H9 (cell line): Measurements from ENCODE around the gene TGM2. TPM values are rescaled to one million over a fixed set of nuclear protein-coding genes. Genes with fewer than 3 reads are reported as not detected.

Experiments
- DNase-seq: peaks from one replicate; pipeline ENCODE4 v3.0.0-alpha.2; 2017
- H2AFZ ChIP-seq: one replicate; pipeline ENCODE4 v1.6.1; 2013; ENCODE audit warnings: mild to moderate bottlenecking, low read length, control low read depth, moderate library complexity
- H2AK5ac ChIP-seq: 2 replicates; pipeline ENCODE4 v1.6.1; 2013; ENCODE audit warnings: low read length, control low read depth, mixed read lengths; ENCODE audit not compliant: insufficient read length
- H2BK120ac ChIP-seq: one replicate; pipeline ENCODE4 v1.6.1; 2013; ENCODE audit warnings: low read depth, mild to moderate bottlenecking, low read length, control low read depth, inconsistent platforms; ENCODE audit not compliant: poor library complexity, severe bottlenecking
- H2BK12ac ChIP-seq: 2 replicates; pipeline ENCODE4 v1.6.1; 2013; ENCODE audit warnings: low read length, control low read depth, mixed read lengths, low read depth; ENCODE audit not compliant: insufficient read length
- H2BK15ac ChIP-seq: 2 replicates; pipeline ENCODE4 v1.6.1; 2013; ENCODE audit warnings: low read depth, low read length, control low read depth
- H2BK20ac ChIP-seq: one replicate; pipeline ENCODE4 v1.6.1; 2013; ENCODE audit warnings: low read depth, mild to moderate bottlenecking, low read length, control low read depth, inconsistent platforms; ENCODE audit not compliant: poor library complexity, severe bottlenecking
- H2BK5ac ChIP-seq: 2 replicates; pipeline ENCODE4 v1.6.1; 2013; ENCODE audit warnings: low read length, control low read depth, mixed read lengths; ENCODE audit not compliant: insufficient read length
- H3K14ac ChIP-seq: 2 replicates; pipeline ENCODE4 v1.6.1; 2013; ENCODE audit warnings: low read length, control low read depth; ENCODE audit not compliant: insufficient read depth
- H3K18ac ChIP-seq: 2 replicates; pipeline ENCODE4 v1.6.1; 2013; ENCODE audit warnings: low read depth, mild to moderate bottlenecking, mixed read lengths, low read length, control low read depth; ENCODE audit not compliant: insufficient read length
- H3K23ac ChIP-seq: 2 replicates; pipeline ENCODE4 v1.6.1; 2013; ENCODE audit warnings: low read length, control low read depth, mixed read lengths, low read depth; ENCODE audit not compliant: insufficient read length
- H3K23me2 ChIP-seq: 2 replicates; pipeline ENCODE4 v1.6.1; 2013; ENCODE audit warnings: low read depth, mild to moderate bottlenecking, mixed read lengths, low read length, control low read depth; ENCODE audit not compliant: insufficient read length, poor library complexity, severe bottlenecking
- H3K27ac ChIP-seq: 2 replicates; pipeline ENCODE4 v1.5.1; 2013; ENCODE audit warnings: low read length, control low read depth, mixed read lengths, low read depth; ENCODE audit not compliant: insufficient read length
- H3K27me3 ChIP-seq: 2 replicates; pipeline ENCODE4 v1.6.1; 2013; ENCODE audit warnings: low read length, control low read depth, inconsistent platforms; ENCODE audit not compliant: insufficient read depth
- H3K4ac ChIP-seq: 2 replicates; pipeline ENCODE4 v1.6.1; 2013; ENCODE audit warnings: low read depth, mild to moderate bottlenecking, control low read depth, inconsistent platforms, low read length, moderate library complexity
- H3K4me1 ChIP-seq: 2 replicates; pipeline ENCODE4 v1.6.1; 2013; ENCODE audit warnings: low read length, control low read depth, inconsistent platforms; ENCODE audit not compliant: insufficient read depth
- H3K4me2 ChIP-seq: 2 replicates; pipeline ENCODE4 v1.6.1; 2013; ENCODE audit warnings: low read length, control low read depth, mixed read lengths; ENCODE audit not compliant: insufficient read length, insufficient read depth
- H3K56ac ChIP-seq: 2 replicates; pipeline ENCODE4 v1.6.1; 2013; ENCODE audit warnings: low read depth, mild to moderate bottlenecking, mixed read lengths, low read length, control low read depth; ENCODE audit not compliant: insufficient read length
- H3K79me1 ChIP-seq: 2 replicates; pipeline ENCODE4 v1.6.1; 2013; ENCODE audit warnings: low read depth, mild to moderate bottlenecking, moderate library complexity, low read length, control low read depth, inconsistent platforms; ENCODE audit not compliant: insufficient read depth, poor library complexity, severe bottlenecking
- H3K79me2 ChIP-seq: 2 replicates; pipeline ENCODE4 v1.6.1; 2013; ENCODE audit warnings: low read length, control low read depth, inconsistent platforms; ENCODE audit not compliant: insufficient read depth
- H3K9ac ChIP-seq: 2 replicates; pipeline ENCODE4 v1.6.1; 2013; ENCODE audit warnings: low read length, control low read depth, mixed read lengths; ENCODE audit not compliant: insufficient read length; ENCODE audit errors: extremely low read depth
- H3K9me3 ChIP-seq: one replicate; pipeline ENCODE4 v1.6.1; 2013; ENCODE audit warnings: low read depth, low read length, inconsistent platforms; ENCODE audit not compliant: control insufficient read depth
- H3T11ph ChIP-seq: one replicate; pipeline ENCODE4 v1.6.1; 2013; ENCODE audit warnings: mild to moderate bottlenecking, low read length, control low read depth, inconsistent platforms
- H4K20me1 ChIP-seq: one replicate; pipeline ENCODE4 v1.6.1; 2013; ENCODE audit not compliant: control insufficient read depth, insufficient read length, insufficient read depth
- H4K5ac ChIP-seq: 2 replicates; pipeline ENCODE4 v1.6.1; 2013; ENCODE audit warnings: low read depth, mild to moderate bottlenecking, mixed read lengths, low read length, control low read depth; ENCODE audit not compliant: insufficient read length
- H4K8ac ChIP-seq: replicated peaks from 2 replicates; pipeline ENCODE4 v1.6.1; 2013; ENCODE audit warnings: low read length, control low read depth, mixed read lengths, low read depth; ENCODE audit not compliant: insufficient read length
- H4K91ac ChIP-seq: 2 replicates; pipeline ENCODE4 v1.6.1; 2013; ENCODE audit warnings: low read depth, mild to moderate bottlenecking, moderate library complexity, mixed read lengths, low read length, control low read depth; ENCODE audit not compliant: insufficient read length
- H3K27ac Mint-ChIP-seq, 3 experiments: 2 replicates in 2 of 3; 3 replicates in 1 of 3; pipeline ENCODE4 v1.8.0; 2020 to 2021; ENCODE audit warnings: mixed read lengths in 3 of 3, mild to moderate bottlenecking in 1 of 3, moderate library complexity in 1 of 3
- H3K27me3 Mint-ChIP-seq: 2 replicates; pipeline ENCODE4 v1.8.0; 2021; ENCODE audit warnings: low read depth, mild to moderate bottlenecking, moderate library complexity, mixed read lengths
- H3K36me3 Mint-ChIP-seq, 3 experiments: 2 replicates in 2 of 3; 3 replicates in 1 of 3; pipeline ENCODE4 v1.8.0; 2020 to 2021; ENCODE audit warnings: low read depth in 3 of 3, mixed read lengths in 3 of 3; ENCODE audit not compliant: insufficient read depth in 1 of 3
- H3K4me1 Mint-ChIP-seq, 2 experiments: 2 replicates each; pipeline ENCODE4 v1.8.0; 2020; ENCODE audit warnings: mixed read lengths in 2 of 2
- H3K4me3 Mint-ChIP-seq, 2 experiments: 2 replicates in 1 of 2; 3 replicates in 1 of 2; pipeline ENCODE4 v1.8.0; 2020 to 2021; ENCODE audit warnings: mild to moderate bottlenecking in 2 of 2, mixed read lengths in 2 of 2, moderate library complexity in 1 of 2
- H3K9me3 Mint-ChIP-seq, 2 experiments: 2 replicates in 1 of 2; 3 replicates in 1 of 2; pipeline ENCODE4 v1.8.0; 2020; ENCODE audit warnings: mild to moderate bottlenecking in 2 of 2, mixed read lengths in 2 of 2, moderate library complexity in 1 of 2
- CTCF ChIP-seq: fragments of 200-600 bp; sonication (generic); conservative IDR thresholded peaks from 3 replicates; pipeline ENCODE4 v1.8.0; 2021; ENCODE audit warnings: antibody characterized with exemption, mild to moderate bottlenecking
- WGBS: extraction: QIAGEN DNeasy Blood & Tissue Kit; methylation state at CpG from one replicate; pipeline ENCODE4 v1.1.7; 2013; ENCODE audit warnings: missing lambda C conversion rate, low lambda C conversion rate, mixed read lengths; ENCODE audit not compliant: insufficient read length; ENCODE audit errors: extremely low coverage; 5-methylcytosine and 5-hydroxymethylcytosine counted together
- total RNA-seq: library from RNA; stranded (reverse); gene quantifications from 2 replicates; pipeline ENCODE4 v1.2.1, GENCODE V29; 2021

TGM2 gene
- total RNA-seq, 1 experiment from 2014 or later, result 1.1 TPM

- Histone ChIP-seq H3T11ph (no peak overlapping the region), H3K27ac (no peak overlapping the region), H3K9me3 (no peaks in the 10 kb centered on the region), H3K79me1 (no peaks in the 10 kb centered on the region), H2AFZ (no peak overlapping the region), H2BK12ac (no peak overlapping the region), H3K14ac (no peak overlapping the region), H4K20me1 (no peaks in the 10 kb centered on the region), H3K79me2 (no peaks in the 10 kb centered on the region), H3K4ac (no peak overlapping the region), H2AK5ac (no peak overlapping the region), H3K18ac (no peak overlapping the region), H4K91ac (no peak overlapping the region), H3K27me3 (no peaks in the 10 kb centered on the region), H2BK120ac (no peak overlapping the region), H4K8ac (no peak overlapping the region), H2BK20ac (no peak overlapping the region), H4K5ac (no peak overlapping the region), H3K9ac (no peak overlapping the region), H2BK15ac (no peak overlapping the region), H3K4me2 (no peak overlapping the region), H3K23me2 (no peaks in the 10 kb centered on the region), H3K4me1 (no peaks in the 10 kb centered on the region), H3K23ac (no peak overlapping the region), H3K56ac (no peak overlapping the region), H2BK5ac (no peak overlapping the region)
- Mint-ChIP-seq H3K27me3 (no peaks in the 10 kb centered on the region; the same call in 1 of the 2 replicates), H3K36me3 (peaks cover 1 to 28% (median 18%) of the 10 kb centered on the region in 3 experiments; a peak in 6 of 7 replicates), H3K4me1 (peaks cover 3 to 6% of the 10 kb centered on the region in 2 experiments; a peak in 3 of 4 replicates), H3K27ac (no peak overlapping the region), H3K9me3 (no peaks in the 10 kb centered on the region), H3K4me3 (no peak overlapping the region)
- no CpG with 5 or more reads among the region's 8 CpGs for WGBS
- no peak for TF ChIP-seq CTCF
- DNase-seq, result no peak
Observed at GRCh38 chr20:38093641-38094077, 71.4 kb downstream of the TGM2 start.
